ENCODE measurements around the gene TNFRSF25. TPM values are rescaled to one million over a fixed set of nuclear protein-coding genes. Genes with fewer than 3 reads are reported as not detected.
A peak's percentile ranks its signal among the peaks of the same experiment; 100 is the strongest.

The TNFRSF25 gene
- total RNA-seq (1 to 10 TPM in 5 of 6 donors, under 1 TPM in 1; 0.98 to 2.9 (median 2.4) TPM), polyA plus RNA-seq (10 to 100 TPM; 13.4 to 26.7 TPM)

- H3K4me1 ChIP-seq: no peaks in the 10 kb centered on the region
- FAIRE-seq (no peak), DNase-seq (peak in 1 of 6 donors; percentile 58), ATAC-seq (no peak)
- H3K9me3 ChIP-seq: no peaks in the 10 kb centered on the region
- no peaks in the 10 kb centered on the region for H3K27me3 ChIP-seq
- TF ChIP-seq CTCF (IDR thresholded peaks at IDR 0.05): no peak
- no peak within 1 kb of the TSS for H3K4me3 ChIP-seq
- WGBS, 2 donors: 39 to 45% methylated on average over 34 to 43 of the region's 43 CpGs
- H3K36me3 ChIP-seq: no peaks in the 10 kb centered on the region
- no peak within 1 kb of the TSS for H3K27ac ChIP-seq
- intact Hi-C loops (cut with DNase I): no loop called here
These were observed at the start of gene TNFRSF25 for GRCh38 chr1:6466023-6466422. TSS of gene TNFRSF25 (minus strand) at chr1:6466173. CDS start at chr1:6466107, 66 bp downstream.

- DNase-seq (peak in 1 of 6 donors; percentile 7), FAIRE-seq (no peak), ATAC-seq (no peak)
- intact Hi-C loops (cut with DNase I): no loop called here
- WGBS, 2 donors: 91 to 98% methylated on average over 4 of the region's 4 CpGs
- TF ChIP-seq CTCF (IDR thresholded peaks at IDR 0.05): no peak
- Histone ChIP-seq H3K36me3 (no peaks in the 10 kb centered on the region), H3K4me3 (no peak overlapping the region), H3K27me3 (no peaks in the 10 kb centered on the region), H3K9me3 (no peaks in the 10 kb centered on the region), H3K27ac (no peak overlapping the region), H3K4me1 (no peaks in the 10 kb centered on the region)
These were observed 49.8 kb upstream of the TNFRSF25 start for GRCh38 chr1:6515771-6516170.

- peak in 1 of 6 donors; percentile 29 for DNase-seq
- TF ChIP-seq CTCF (IDR thresholded peaks at IDR 0.05): no peak
- H3K4me1 ChIP-seq: no peaks in the 10 kb centered on the region
- no peak overlapping the region for H3K4me3 ChIP-seq
- FAIRE-seq: no peak
- H3K27ac ChIP-seq: no peak overlapping the region
- H3K36me3 ChIP-seq: no peaks in the 10 kb centered on the region
- 69 to 80% methylated on average over 9 of the region's 9 CpGs for WGBS, 2 donors
- no peaks in the 10 kb centered on the region for H3K9me3 ChIP-seq
- H3K27me3 ChIP-seq: no peaks in the 10 kb centered on the region
- intact Hi-C loops (cut with DNase I): no loop called here
- peak in 1 of 4 donors; percentile 15 for ATAC-seq
These were observed 47.4 kb upstream of the TNFRSF25 start for GRCh38 chr1:6513320-6513801.

GRCh38 chr1:6512908-6513280 lies 46.9 kb upstream of the TNFRSF25 start:
- DNase-seq (peak in 1 of 6 donors; percentile 24), ATAC-seq (no peak), FAIRE-seq (no peak)
- Histone ChIP-seq H3K27ac (no peak overlapping the region), H3K36me3 (no peaks in the 10 kb centered on the region), H3K4me3 (no peak overlapping the region), H3K27me3 (no peaks in the 10 kb centered on the region), H3K4me1 (no peaks in the 10 kb centered on the region), H3K9me3 (no peaks in the 10 kb centered on the region)
- TF ChIP-seq CTCF (IDR thresholded peaks at IDR 0.05): no peak
- intact Hi-C loops (cut with DNase I): no loop called here
- 69 to 80% methylated on average over 8 of the region's 8 CpGs for WGBS, 2 donors

GRCh38 chr1:6512245-6512907 lies 46.4 kb upstream of the TNFRSF25 start:
- no peaks in the 10 kb centered on the region for H3K9me3 ChIP-seq
- 84 to 88% methylated on average over 19 of the region's 19 CpGs for WGBS, 2 donors
- FAIRE-seq (no peak), DNase-seq (peak in 1 of 6 donors; percentile 53), ATAC-seq (no peak)
- intact Hi-C loops (cut with DNase I): no loop called here
- no peaks in the 10 kb centered on the region for H3K27me3 ChIP-seq
- no peaks in the 10 kb centered on the region for H3K4me1 ChIP-seq
- H3K4me3 ChIP-seq: no peak overlapping the region
- H3K36me3 ChIP-seq: no peaks in the 10 kb centered on the region
- no peak for TF ChIP-seq CTCF (IDR thresholded peaks at IDR 0.05)
- no peak overlapping the region for H3K27ac ChIP-seq

All from pancreas (tissue), 10 donors.